ENCODE results near the gene ZNF823.

DNA sequence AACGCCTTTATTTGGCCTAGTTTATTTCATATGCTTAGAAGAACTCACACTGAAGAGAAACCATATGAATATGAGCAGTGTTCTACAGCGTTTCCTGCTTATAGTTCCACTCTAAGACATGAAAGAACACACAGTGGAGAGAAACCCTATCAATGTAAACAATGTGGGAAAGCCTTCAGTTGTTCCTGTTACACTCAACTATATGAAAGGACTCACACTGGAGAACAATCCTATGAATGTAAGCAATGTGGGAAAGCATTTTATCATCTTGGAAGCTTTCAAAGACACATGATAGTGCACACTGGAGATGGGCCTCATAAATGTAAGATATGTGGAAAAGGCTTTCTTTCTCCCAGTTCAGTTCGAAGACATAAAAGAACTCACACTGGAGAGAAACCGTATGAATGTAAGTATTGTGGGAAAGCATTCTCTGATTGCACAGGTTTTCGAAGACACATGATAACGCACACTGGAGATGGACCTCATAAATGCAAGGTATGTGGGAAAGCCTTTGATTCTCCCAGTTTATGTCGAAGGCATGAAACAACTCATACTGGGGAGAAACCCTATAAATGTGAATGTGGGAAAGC, 41.8 kb upstream of the ZNF823 start:
- TF ChIP-seq POLR2A (IDR thresholded peaks at IDR 0.05) (no peak), POLR2AphosphoS5 (IDR thresholded peaks at IDR 0.05) (no peak)
- TF ChIP-seq, protein P1, sequence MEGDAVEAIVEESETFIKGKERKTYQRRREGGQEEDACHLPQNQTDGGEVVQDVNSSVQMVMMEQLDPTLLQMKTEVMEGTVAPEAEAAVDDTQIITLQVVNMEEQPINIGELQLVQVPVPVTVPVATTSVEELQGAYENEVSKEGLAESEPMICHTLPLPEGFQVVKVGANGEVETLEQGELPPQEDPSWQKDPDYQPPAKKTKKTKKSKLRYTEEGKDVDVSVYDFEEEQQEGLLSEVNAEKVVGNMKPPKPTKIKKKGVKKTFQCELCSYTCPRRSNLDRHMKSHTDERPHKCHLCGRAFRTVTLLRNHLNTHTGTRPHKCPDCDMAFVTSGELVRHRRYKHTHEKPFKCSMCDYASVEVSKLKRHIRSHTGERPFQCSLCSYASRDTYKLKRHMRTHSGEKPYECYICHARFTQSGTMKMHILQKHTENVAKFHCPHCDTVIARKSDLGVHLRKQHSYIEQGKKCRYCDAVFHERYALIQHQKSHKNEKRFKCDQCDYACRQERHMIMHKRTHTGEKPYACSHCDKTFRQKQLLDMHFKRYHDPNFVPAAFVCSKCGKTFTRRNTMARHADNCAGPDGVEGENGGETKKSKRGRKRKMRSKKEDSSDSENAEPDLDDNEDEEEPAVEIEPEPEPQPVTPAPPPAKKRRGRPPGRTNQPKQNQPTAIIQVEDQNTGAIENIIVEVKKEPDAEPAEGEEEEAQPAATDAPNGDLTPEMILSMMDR (IDR thresholded peaks at IDR 0.05) = no peak

Measured in gastroesophageal sphincter (tissue), 3 donors.